GM18511 (cell line): ENCODE measurements around the gene AHDC1.

Experiments used
- ATAC-seq: cut with Tn5 transposase; IDR thresholded peaks from one replicate; pipeline ENCODE4 v1.9.1; 2021; ENCODE audit warnings: mild to moderate bottlenecking, moderate library complexity; ENCODE audit not compliant: unreplicated experiment

The AHDC1 gene

DNA sequence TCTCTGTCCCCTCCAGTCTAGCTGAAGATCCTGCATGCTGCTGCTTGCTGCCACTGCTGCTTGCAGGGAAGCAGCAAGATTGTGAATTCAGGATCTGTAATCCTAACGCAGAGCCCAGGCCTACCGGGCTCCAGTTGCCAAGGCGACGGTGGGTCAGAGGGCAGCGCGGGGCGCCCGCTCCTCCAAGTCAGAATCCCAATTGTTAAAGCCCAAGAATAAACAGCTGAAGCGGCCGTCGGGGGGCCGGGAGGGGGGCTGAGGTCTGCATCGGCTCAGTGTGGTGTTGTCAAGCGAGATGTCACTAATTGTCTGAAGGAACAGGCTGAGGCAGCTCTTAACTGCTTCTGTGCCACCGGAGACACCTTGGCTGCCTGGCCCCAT, 36.8 kb downstream of the AHDC1 start:
- no peak for ATAC-seq

DNA sequence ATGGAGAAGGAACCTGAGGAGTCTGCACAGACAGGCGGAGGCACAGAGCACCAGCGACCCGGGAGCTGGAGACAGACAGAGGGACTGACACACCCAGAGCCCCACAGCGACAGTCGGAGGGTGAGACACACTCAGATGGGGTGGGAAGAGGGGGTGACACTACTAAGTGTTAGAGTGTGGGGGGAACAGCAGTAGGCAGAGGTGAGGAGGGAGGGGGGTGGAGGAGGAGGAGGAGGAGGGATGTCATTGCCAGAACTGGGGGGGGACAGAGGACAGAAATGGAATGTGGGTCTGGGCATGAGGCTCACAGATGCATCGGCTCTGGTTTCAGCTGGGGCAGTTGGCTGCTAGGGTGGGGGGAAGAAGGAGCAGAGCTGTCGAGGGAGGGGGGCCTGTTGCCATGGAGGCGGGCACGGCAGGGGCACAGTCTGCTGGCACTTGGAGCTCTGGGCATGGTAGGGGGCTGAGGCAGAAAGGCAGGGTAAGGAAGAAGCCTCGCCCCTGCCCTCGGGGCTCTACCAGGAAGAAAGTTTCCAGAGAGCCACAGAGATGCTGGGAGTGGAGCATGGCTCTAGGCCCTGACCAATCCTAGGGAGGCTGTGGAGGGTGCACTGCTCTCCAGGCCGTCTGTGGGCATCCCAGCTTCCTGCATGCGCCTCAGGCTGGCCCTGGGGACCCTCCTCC, 37.3 kb downstream of the AHDC1 start:
- ATAC-seq: no peak

DNA sequence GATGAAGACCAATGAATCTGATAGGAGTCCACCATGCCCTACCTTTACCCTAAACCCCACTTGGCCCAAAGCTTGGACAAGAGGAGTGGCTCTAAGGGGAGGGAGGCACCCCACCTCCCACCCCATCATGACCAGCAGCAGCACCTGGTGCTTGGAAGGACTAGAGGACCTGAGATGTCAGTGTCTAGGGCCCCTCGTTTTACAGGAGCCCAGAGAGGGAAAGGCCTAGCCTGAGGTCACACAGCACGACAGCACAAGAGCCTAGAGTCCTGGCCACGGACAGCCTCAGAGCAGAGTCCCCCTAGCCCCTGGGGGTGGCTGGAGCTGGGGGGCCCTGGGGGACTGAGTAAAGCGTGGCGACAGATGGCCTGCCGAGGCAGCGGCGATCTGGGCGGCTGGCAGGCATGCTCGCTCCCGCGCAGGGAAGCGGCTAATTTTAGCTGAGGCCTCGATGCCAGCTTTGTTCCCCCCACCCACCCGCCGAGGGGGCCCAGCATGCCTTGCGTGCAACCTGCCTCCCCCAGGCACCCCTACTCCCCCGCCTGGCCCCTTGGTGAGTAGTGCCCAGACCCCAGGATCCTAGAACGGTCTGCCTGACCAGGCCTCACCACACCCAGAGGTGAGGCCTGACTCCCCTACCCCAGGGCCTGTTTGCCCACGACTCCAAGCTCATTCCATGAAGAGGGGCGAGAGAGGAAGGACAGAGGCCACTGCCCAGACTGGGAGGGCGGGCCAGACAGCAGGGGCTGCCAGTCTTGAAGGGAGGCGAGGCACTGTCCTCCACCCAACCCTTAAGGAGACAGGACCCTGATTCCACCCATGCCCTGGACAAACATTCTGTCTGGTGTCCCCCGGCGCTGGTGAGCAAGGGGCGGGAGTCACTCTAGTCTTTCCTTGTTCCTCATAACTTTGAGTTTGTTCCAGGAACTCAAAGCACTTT, 39.0 kb downstream of the AHDC1 start:
- ATAC-seq: no peak

DNA sequence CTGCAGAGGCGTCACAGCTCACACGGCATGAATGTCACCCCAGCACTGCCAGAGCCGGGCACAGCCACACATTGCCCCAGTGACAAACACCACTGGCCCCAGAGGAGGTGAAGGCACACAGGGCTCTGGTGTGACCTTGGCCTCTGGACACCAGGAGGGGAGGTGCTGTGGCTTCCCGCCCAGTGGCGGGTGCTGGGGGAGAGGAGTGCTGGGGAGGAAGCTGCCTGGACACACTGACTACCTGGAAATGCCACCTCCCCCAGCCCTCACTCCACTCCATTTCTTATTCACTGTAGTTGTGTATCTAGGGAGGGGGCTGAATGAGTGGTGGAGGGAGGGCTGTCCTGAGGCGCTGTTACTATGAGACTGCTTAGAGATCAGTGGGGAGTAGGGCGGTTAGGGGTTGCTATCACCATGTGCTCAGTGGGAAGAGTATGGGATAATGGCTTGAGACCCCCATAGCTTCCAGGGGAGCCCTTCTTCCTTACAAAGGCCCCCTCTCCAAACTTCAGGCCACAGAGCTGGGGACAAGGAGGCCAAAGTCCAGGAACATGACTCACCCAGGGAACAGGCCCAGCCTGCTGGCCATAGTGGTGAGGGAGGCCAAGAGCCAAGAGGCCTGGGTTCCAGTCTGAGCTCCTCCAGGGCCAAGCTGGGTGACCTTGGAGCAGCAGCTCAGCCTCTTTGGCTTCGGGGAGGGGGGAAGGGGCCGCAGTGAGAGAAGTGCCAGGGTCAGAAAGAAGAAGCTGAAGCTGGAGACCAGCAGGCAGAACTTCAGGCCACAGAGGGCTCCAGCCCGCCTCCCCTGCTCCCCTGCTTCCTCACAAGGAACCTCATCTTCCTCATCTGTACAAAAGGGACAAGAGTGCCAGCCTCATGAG, 40.1 kb downstream of the AHDC1 start:
- ATAC-seq: no peak

DNA sequence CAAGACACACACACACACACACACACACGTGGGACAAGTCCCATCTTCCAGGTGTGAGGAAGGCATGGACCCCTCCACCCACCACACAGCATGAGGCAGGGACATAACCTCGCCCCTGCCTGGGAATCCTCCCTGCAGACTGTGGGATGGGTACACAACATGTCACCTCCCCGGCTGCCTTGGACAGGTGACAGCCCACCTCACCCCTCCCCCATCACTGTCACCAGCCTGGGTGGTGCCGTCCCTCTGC, 40.7 kb downstream of the AHDC1 start:
- ATAC-seq: no peak

DNA sequence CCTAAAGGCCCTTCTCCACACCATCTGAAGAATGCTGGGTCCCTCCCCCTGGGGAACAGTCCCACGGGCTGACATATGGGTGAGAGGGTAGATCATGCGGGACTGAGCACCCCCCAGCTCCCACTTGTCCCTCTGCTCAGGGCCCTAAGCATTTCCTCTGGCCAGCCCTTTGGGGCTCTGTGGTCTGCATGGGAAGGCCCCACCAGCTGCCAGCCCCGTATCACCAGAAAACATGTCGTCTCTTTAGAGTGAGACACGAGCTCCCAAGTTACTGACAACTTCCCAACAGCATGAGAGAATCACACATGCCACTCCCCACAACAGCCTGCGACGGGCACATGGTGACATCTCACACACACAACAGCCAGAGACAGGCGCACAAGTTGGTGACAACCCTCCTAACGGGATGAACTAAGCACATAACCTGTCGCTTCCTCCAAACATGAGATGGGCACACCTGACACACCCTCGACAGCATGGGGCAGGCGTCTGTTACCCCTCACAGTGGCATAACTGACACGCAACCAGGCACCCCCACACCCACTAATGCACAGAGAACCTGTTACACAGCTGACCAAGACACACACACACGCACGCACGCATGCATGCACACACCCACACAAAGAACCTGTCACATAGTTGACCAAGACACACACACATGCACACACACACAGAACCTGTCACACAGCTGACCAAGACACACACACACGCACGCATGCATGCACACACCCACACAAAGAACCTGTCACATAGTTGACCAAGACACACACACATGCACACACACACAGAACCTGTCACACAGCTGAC, 41.2 kb downstream of the AHDC1 start:
- no peak for ATAC-seq

DNA sequence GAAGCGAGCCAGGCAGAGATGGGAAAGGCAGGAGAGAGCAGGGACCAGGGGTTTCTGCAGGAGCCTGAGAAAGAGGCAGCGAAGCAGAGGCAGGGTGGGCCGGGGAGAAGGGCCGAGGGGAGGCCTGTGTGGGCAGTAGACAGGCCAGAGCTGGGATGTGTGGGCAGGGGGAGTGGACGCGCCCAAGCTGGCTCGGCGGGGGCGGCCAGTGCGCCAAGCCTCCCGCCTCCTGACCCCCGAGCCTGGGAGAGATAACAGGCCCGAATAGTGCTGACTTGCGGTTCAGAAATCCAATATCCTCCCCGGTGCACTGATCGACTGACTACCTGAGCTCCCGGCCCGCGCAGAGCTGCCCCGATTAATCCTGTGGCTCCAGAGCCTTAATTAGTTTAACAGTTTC, 41.9 kb downstream of the AHDC1 start:
- no peak for ATAC-seq

DNA sequence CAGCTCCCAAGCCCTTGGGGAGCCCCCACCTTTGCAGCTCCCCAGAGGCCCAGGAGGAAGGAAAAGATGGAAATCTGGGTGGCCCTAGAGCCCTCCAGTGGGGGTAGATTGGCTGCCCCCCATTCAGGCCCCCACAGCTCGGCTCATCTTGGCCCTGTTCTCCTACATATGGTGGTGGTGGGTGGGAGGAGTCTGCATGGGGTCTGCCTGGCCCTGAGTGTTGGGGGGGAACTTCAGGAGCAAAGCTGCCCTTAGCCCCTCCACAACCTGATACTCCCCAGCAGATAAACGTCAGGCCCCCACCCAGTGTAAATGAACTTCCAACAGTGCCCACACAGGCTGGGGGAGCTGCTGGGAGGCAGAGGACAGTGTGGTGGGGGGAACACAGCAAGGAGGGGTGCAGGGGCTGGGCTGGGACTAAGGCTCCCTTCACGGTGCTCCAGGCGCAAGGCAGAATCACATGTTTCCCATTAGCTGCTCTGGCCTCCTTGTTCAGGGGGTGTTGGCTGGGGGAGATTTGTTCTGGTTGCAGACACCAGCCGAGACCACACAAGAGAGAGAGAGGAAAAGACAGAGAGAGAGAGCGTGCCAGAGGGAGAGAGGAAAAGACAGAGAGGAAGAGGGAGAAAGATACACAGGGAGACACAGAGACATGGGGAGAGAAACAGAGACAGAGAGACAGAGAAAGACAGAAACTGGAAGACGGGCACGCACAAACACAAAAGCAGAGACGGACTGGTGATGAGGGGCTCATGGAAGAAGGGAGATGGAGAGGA, 42.6 kb downstream of the AHDC1 start:
- ATAC-seq: no peak

DNA sequence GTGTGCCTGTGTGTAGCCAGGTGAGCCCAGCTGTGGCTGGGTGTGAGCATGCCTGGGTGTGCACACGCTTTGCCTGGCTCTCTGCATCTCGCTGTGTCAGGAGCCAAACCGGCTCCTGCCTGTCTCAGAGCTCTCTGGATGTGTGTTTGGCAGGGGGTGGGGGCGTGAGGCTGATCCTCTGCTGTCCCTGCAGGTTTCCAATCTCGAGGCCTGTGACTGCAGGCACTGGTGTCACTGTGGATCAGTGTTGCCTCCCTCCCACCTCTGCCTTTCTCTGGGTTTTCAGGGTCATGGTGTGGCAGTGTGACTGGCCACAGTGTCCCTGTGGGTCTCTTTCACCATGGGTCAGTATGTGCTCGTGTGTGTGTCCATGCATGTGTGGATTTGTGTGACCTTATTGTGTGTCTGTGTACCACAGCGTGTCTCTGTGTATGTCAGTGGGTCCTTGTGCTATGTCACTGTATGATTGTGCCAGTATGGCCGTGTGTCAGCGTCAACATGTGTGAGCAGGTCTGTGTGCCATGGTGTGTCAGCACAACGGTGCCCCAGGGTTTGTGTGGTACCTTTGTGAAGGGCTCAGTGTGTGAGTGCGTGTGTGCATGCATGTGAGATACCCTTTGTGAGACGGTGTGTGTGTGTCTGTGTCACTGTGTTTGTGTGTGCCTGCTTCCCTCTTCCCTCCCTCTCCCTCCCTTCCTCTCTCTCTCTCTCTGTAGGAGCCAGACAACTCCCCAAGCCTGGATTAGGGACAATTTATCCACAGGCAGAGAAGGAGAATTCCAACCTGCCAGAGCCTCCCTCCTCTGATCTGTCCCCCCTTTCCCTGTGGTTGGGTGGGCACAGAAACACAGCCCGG, 43.4 kb downstream of the AHDC1 start:
- no peak for ATAC-seq

DNA sequence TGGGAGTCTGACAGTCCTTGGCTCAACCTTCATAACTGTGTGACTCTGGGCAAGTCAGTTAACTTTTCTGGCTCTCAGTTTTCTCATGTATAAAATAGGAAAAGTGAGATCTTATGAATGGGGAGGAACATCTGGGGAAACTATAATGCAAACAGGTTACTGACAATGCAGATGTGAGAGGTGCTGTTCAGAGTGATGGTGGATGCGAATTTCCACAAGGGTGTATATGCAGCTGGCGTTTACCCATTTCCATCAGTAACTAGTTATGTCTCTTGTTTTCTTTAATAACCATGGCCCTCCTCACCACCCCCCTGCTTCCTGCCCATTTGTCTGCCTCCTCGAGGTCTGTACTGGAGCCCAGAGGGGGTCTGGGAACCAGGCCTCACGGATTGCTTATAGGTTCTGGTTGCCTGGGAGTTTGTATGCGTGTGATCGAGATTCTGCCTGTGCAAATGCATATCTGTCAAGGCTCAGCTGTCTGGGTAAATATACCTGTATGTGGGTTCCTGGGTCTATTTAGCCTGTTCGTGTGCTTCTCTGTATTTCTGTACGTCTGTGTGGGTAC, 44.4 kb downstream of the AHDC1 start:
- ATAC-seq: no peak

DNA sequence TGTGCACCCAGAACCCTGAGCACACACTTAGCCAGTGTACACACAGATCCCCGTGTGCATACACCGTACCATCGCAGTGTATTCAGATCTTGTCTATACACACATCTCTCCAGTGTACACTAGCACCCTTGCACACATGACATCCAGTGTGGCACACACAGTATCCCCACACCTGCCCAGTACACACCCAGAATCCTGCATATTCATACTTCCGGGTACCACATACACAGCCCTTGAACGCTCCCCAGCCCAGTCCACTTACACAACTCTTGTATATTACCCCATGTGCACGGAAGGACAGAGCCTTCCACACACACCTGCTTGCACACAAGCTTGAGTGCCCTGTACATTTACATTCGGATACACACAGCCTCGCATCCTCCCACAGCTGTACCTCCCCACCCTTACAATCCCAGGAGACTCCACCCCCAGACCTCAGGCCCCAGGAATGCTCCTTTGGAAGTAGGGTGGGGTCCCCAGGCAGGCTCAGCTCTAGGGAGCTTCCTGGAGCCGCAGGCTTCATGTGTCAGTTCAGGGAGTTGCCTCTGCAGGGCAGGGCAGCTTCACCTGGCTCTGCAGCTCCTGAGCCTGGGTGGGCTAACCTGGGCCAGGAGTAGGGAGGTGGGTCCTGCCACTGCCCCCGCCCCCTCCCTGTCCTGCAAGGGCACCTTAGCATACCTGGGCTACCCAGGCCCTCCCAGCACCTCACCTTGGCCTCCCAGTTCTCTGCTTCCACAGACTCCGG, 46.2 kb downstream of the AHDC1 start:
- ATAC-seq: no peak

DNA sequence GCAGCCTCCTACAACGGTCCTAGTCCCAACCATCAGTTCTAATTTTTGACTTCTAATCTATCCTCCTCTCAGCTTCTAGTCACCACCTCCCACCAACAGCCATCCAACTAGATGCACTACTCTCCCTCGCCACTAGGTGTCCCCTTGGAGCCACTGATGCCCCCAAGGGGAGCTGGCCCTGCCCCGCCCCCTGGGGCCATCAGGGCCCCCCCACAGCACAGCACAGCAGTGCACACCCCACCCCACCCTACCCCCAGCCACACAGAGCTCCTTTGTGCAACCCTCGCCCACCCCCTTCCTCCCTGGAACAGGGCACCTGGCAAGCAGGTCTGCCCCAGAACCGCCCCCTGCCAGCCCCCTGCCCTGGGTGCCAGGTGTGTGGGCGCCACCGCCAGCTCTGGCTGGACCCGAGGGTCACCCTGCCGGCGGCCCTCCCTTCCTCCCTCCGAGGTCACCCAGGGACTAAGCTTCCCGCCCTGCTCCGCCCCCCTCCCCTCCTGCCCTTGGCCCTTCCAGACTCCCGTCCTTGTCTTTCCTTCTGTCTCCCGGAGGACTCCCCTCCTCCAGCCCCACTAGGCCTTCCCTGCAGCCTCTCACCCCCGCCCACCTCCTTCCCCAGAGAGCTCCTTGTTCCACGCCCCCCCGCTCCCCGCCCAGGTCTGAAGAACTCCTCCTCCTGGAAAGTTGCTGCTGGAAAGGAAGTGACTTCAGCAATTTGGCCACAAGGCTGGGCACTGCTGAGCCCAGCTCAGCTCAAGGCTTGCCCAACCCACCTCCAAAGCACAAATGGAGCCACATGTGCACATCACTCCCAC, 47.0 kb downstream of the AHDC1 start:
- no peak for ATAC-seq

DNA sequence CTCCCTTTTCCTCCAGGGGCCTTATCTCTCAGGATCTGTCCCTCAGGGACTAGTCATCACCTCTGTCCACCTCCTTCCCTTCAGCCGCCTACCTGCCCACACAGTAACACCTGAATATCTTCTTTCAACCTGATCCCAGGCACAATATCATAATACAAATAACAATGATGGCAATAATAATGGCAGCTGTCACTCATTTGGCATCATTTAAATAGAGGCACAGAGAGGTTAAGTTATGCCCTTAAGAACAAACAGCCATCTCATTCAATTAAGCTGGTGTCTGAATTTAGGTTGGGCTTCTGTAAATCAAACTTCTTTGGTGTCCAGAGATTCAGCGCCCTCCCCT, 47.5 kb downstream of the AHDC1 start:
- ATAC-seq: no peak

DNA sequence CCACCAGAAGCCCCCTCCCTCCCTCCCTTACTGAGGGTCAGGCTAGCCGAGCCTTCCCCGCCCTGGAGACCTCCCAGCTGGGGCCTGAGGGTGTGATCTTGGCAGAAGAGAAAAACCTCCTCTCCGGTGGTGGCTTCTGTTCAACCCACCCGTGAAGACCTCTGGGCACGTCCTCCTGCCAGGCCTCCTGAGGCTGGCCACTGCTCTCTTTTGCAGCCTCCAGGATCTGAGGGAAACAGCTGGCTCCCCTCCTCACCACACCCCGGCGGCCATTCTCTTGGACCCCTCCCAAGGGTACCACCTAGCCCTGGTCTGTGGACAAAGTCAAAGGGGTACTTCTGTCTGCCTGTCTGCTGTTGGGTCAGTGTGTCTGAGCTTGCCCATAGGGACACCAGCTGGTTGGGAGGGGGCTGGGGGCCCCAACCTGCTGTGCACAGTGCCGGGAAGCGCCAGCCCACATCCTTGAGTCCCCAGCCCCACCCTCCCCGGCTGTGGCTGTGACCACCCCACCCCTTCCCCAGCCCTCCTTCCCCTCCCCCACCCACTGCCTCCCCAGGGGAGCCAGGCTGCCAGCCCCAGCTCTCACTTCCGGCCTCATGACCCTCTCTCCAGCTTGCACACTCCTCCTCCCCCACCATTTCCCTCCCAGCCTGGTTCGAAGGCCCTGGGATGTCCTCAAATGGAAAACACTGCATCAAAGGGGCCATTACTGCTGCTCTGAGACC, 48.1 kb downstream of the AHDC1 start:
- no peak for ATAC-seq

DNA sequence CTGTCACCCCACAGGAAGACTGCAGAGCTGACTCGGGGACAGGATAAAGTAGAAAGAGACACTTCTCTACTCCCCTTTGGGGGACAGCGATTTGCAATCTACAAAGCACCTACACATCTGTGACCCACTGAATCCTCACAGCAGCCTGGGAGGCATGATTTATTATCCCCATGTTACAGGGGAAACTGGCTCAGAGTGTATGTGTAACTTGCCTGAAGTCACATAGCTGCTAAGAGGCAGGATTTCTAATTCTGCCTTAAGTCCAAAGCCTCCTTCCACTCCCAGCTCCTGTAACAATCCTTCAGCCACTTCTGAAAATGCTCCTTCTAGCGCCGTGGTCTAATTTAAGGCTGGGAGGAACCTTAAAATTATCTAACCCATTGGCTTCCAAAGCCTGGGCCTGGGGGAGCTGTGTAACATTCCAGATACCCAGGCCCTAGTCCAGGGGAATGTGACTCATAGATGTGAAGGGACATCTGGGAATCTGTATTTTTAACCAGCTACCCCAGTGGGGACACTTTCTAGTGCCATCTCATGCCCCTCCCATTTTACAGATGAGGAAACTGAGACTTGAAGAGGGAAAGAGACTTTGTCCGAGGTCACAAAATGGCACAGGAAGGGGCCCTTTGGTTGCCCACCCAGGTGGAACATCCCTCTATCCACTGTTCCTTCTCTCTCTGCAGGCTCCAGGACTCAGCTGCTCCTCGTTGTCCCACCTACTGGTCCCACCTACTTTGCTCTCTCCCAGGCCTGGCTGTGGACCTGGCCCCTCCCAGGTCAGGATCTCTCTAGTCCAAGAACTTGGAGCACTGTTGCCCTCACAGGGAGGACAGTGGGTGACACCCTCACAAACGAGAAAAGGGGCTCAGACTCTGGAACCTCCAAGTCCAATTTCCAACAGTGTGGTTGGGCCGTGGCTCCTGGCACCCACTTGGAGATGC, 48.9 kb downstream of the AHDC1 start:
- no peak for ATAC-seq

DNA sequence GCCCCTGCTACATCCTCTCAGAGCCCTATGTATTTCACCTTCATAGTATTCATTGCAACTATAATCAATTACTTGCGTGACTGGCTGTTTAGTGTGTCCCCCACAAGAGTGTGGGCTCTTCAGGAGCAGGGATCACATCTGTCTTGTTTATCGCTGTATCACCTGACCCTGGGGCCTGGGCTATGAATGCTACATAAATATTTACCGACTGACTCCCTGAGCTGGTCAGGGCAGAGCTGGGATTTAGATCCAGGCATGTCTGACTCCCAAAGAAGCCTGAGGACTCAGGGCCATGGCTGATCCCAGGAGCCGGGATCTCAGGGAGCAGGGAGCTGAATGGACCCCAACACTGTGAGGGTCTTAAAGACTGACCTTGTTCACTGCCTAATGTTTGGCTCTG, 49.7 kb downstream of the AHDC1 start:
- ATAC-seq: no peak
